Activated naive CD8-positive, alpha-beta T cell (primary cell): ENCODE data around the gene C6orf58.

ENCODE experiments used
- H3K27ac Mint-ChIP-seq: one replicate; pipeline ENCODE4 v1.8.0; 2021; ENCODE audit warnings: mixed read lengths
- H3K27me3 Mint-ChIP-seq: one replicate; pipeline ENCODE4 v1.8.0; 2021; ENCODE audit warnings: mixed read lengths
- H3K36me3 Mint-ChIP-seq: one replicate; pipeline ENCODE4 v1.8.0; 2021; ENCODE audit warnings: mixed read lengths
- H3K4me1 Mint-ChIP-seq: one replicate; pipeline ENCODE4 v1.8.0; 2021; ENCODE audit warnings: low read depth, mixed read lengths
- H3K4me3 Mint-ChIP-seq: one replicate; pipeline ENCODE4 v1.8.0; 2021; ENCODE audit warnings: mild to moderate bottlenecking, mixed read lengths
- H3K9me3 Mint-ChIP-seq: one replicate; pipeline ENCODE4 v1.8.0; 2021; ENCODE audit warnings: low read depth, mixed read lengths

C6orf58 gene

GRCh38 chr6:127637830-127638409 lies 60.9 kb downstream of the C6orf58 start:
- Mint-ChIP-seq H3K27ac (no peak overlapping the region), H3K36me3 (peaks cover 6% of the 10 kb centered on the region), H3K4me1 (no peaks in the 10 kb centered on the region), H3K4me3 (no peak overlapping the region), H3K9me3 (peaks cover 4% of the 10 kb centered on the region), H3K27me3 (no peaks in the 10 kb centered on the region)
